ENCODE measurements around the gene MYMX. TPM values are rescaled to one million over a fixed set of nuclear protein-coding genes. Genes with fewer than 3 reads are reported as not detected.

MYMX gene
- total and polyA plus RNA-seq, 12 donors = 0.41 to 2.3 (median 0.88) TPM; not detected in 6

GRCh38 chr6:44203955-44204354, 12.8 kb upstream of the MYMX start:
- DNase-seq (no peak), ATAC-seq (no peak)
- Histone ChIP-seq H3K9me3 (no peaks in the 10 kb centered on the region), H3K27ac (peak overlapping the region in 4 of 10 donors; percentile 67 to 90 (median 76)), H3K4me1 (peaks cover 8 to 29% (median 20%) of the 10 kb centered on the region in 9 donors), H3K27me3 (no peaks in the 10 kb centered on the region), H3K4me3 (no peak overlapping the region), H3K36me3 (no peaks in the 10 kb centered on the region)
- 96 to 97% methylated on average over 6 of the region's 6 CpGs for WGBS, 2 donors
- intact Hi-C loops (cut with DNase I) = no loop called here
- TF ChIP-seq CTCF (IDR thresholded peaks at IDR 0.05) = no peak

- H3K36me3 ChIP-seq = no peaks in the 10 kb centered on the region
- no peak for DNase-seq
Observed at GRCh38 chr6:44207966-44208365, 8.8 kb upstream of the MYMX start.

GRCh38 chr6:44211284-44211683, 5.4 kb upstream of the MYMX start:
- H3K27ac ChIP-seq = no peak overlapping the region
- peaks cover 0 to 6% (median 2%) of the 10 kb centered on the region in 9 donors for H3K4me1 ChIP-seq
- TF ChIP-seq CTCF (IDR thresholded peaks at IDR 0.05) = no peak
- WGBS, 2 donors = 93 to 95% methylated on average over 3 of the region's 3 CpGs
- H3K36me3 ChIP-seq = no peaks in the 10 kb centered on the region
- DNase-seq = no peak
- H3K9me3 ChIP-seq = no peaks in the 10 kb centered on the region
- no peak for ATAC-seq
- no peak overlapping the region for H3K4me3 ChIP-seq
- no peaks in the 10 kb centered on the region for H3K27me3 ChIP-seq
- intact Hi-C loops (cut with DNase I) = no loop called here

More at GRCh38 chr6:44207966-44208365, 8.8 kb upstream of the MYMX start:
- Histone ChIP-seq H3K27me3 (no peaks in the 10 kb centered on the region), H3K27ac (no peak overlapping the region), H3K4me3 (no peak overlapping the region), H3K9me3 (no peaks in the 10 kb centered on the region), H3K4me1 (peaks cover 0 to 10% (median 7%) of the 10 kb centered on the region in 9 donors)
- ATAC-seq = no peak
- intact Hi-C loops (cut with DNase I) = no loop called here
- TF ChIP-seq CTCF (IDR thresholded peaks at IDR 0.05) = no peak
- 92 to 96% methylated on average over 6 of the region's 6 CpGs for WGBS, 2 donors

GRCh38 chr6:44214307-44214706, 2.4 kb upstream of the MYMX start:
- TF ChIP-seq CTCF (IDR thresholded peaks at IDR 0.05) = no peak
- Histone ChIP-seq H3K27me3 (no peaks in the 10 kb centered on the region), H3K4me3 (no peak overlapping the region), H3K4me1 (peaks cover 4 to 36% (median 30%) of the 10 kb centered on the region in 9 donors), H3K36me3 (no peaks in the 10 kb centered on the region), H3K9me3 (no peaks in the 10 kb centered on the region), H3K27ac (no peak overlapping the region)
- 93 to 97% methylated on average over 6 of the region's 6 CpGs for WGBS, 2 donors
- no peak for DNase-seq
- no peak for ATAC-seq
- intact Hi-C loops (cut with DNase I) = no loop called here
